DND-41 (cell line): ENCODE data around the gene PRM3.

ENCODE experiments used
- CTCF ChIP-seq: IDR thresholded peaks from 2 replicates; pipeline ENCODE4 v1.5.1; 2012; ENCODE audit warnings: borderline replicate concordance, low read length, moderate library complexity, mild to moderate bottlenecking; ENCODE audit not compliant: poor library complexity, severe bottlenecking; ENCODE audit errors: extremely low read depth
- EZH2 ChIP-seq: IDR thresholded peaks from 3 replicates; pipeline ENCODE4 v1.6.1; 2012; ENCODE audit warnings: borderline replicate concordance, low read depth, mild to moderate bottlenecking, moderate library complexity, low read length, inconsistent platforms; ENCODE audit not compliant: severe bottlenecking

- no peak for TF ChIP-seq EZH2
- TF ChIP-seq CTCF: no peak
Measured at GRCh38 chr16:11236461-11237254, 36.8 kb downstream of the PRM3 start.
